Kidney epithelial cell (primary cell): ENCODE data around the gene TRIM63. TPM values are rescaled to one million over a fixed set of nuclear protein-coding genes. Genes with fewer than 3 reads are reported as not detected.

Experiments
- DNase-seq: peaks from one replicate; pipeline ENCODE4 v3.0.0-alpha.2; 2010; ENCODE audit warnings: low read depth
- H3K27me3 ChIP-seq: 2 replicates; pipeline ENCODE4 v1.6.0; 2011; ENCODE audit warnings: low read length; ENCODE audit not compliant: control insufficient read depth, insufficient read depth
- H3K36me3 ChIP-seq: 2 replicates; pipeline ENCODE4 v1.5.1; 2011; ENCODE audit warnings: low read length; ENCODE audit not compliant: control insufficient read depth, insufficient read depth
- H3K4me3 ChIP-seq: 2 replicates; pipeline ENCODE4 v1.5.1; 2011; ENCODE audit warnings: low read depth, mild to moderate bottlenecking, control low read depth, low read length
- total RNA-seq: library from RNA; depleted of rRNA; stranded (reverse); fragments of >200 nt; gene quantifications from 2 replicates; pipeline ENCODE4 v1.2.3, GENCODE V29; 2015
- TF ChIP-seq, protein P1 (sequence below): IDR thresholded peaks from 2 replicates; pipeline ENCODE4 v1.5.1; 2011; ENCODE audit warnings: mild to moderate bottlenecking, moderate library complexity, low read length, control low read depth, inconsistent platforms; ENCODE audit not compliant: insufficient read depth, poor library complexity, severe bottlenecking

Gene TRIM63
- total RNA-seq, 1 donor from 2014 or later, result not detected

DNA sequence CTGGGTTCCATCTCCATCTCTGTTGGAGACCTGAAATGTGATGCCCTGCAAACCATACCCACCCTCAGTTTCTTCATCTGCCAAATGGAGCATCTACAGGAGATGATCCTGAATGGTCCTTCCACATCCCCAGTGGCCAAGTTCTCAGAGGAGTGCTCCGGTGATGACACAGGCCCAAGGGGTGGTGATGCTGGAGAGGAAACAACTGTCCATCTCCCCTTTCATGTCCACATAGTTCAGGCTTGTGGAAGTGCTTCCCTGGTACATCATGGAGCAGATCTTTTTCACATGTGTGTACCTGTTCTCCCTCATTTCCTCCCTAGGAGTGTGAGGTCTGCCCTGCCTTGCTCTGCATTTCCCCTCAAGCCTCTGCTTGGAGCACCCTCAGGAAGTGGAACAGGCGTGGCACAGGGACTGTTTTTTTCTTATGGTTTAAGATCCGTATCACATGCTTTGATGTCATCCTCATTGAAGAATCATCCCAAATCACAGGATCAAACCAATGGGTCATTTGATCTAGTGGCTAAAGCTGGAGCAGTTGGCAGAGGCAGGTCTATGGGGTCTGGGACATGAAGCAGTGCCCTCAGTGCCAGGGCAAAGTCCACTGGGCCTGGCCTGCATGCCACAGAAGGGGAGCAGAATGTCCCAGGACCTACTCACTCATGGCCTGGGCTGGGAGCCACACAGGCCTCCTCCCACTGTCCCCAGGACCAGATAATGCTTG lies 8.2 kb upstream of the TRIM63 start:
- peaks cover 4% of the 10 kb centered on the region for H3K27me3 ChIP-seq
- TF ChIP-seq, protein P1, sequence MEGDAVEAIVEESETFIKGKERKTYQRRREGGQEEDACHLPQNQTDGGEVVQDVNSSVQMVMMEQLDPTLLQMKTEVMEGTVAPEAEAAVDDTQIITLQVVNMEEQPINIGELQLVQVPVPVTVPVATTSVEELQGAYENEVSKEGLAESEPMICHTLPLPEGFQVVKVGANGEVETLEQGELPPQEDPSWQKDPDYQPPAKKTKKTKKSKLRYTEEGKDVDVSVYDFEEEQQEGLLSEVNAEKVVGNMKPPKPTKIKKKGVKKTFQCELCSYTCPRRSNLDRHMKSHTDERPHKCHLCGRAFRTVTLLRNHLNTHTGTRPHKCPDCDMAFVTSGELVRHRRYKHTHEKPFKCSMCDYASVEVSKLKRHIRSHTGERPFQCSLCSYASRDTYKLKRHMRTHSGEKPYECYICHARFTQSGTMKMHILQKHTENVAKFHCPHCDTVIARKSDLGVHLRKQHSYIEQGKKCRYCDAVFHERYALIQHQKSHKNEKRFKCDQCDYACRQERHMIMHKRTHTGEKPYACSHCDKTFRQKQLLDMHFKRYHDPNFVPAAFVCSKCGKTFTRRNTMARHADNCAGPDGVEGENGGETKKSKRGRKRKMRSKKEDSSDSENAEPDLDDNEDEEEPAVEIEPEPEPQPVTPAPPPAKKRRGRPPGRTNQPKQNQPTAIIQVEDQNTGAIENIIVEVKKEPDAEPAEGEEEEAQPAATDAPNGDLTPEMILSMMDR, result no peak

DNA sequence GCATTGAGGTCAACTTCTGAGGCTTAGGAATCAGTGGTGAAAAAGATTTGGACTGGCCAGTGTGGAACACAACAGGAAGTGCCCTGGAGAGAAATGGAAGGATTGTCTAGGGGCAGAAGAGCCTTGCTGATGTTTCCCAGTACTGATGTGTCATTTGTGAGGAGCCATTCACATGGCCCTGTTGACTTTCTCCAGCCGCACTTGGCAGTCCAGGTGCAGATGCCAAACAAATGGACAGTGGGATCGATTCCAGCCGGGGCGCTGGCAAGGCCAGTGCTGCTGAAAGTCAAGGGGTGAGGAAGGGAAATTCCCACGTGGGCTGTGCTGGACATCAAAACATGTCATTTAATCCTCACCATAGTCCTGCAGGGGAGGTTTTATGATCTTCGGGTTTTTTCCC lies 4.9 kb upstream of the TRIM63 start:
- Histone ChIP-seq H3K27me3 (peaks cover 10% of the 10 kb centered on the region), H3K4me3 (no peak overlapping the region), H3K36me3 (no peaks in the 10 kb centered on the region)
- TF ChIP-seq, protein P1, result no peak
- DNase-seq, result no peak

More for the DNA sequence above, 8.2 kb upstream of the TRIM63 start:
- no peaks in the 10 kb centered on the region for H3K36me3 ChIP-seq
- no peak overlapping the region for H3K4me3 ChIP-seq
- no peak for DNase-seq

DNA sequence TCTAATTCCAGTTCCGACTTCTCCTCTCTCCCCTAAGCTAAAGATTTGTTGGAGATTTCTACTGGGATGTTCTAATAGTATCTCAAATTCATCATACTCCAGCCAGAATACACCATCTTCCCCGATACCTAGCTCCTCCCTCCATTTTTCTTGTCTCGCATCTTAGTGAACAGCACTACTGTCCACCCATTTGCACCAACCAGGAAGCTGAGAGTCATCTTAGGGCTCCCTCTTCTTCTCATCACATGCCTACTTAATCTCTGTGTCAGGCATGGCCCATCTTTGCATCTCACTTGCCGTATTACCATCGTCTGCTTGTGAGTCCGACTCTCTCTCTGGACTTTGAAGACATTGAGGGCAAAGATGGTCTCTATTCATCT lies 3.5 kb upstream of the TRIM63 start:
- DNase-seq, result no peak
- H3K27me3 ChIP-seq, result peaks cover 13% of the 10 kb centered on the region
- no peaks in the 10 kb centered on the region for H3K36me3 ChIP-seq
- H3K4me3 ChIP-seq, result no peak overlapping the region
- TF ChIP-seq, protein P1, result no peak

DNA sequence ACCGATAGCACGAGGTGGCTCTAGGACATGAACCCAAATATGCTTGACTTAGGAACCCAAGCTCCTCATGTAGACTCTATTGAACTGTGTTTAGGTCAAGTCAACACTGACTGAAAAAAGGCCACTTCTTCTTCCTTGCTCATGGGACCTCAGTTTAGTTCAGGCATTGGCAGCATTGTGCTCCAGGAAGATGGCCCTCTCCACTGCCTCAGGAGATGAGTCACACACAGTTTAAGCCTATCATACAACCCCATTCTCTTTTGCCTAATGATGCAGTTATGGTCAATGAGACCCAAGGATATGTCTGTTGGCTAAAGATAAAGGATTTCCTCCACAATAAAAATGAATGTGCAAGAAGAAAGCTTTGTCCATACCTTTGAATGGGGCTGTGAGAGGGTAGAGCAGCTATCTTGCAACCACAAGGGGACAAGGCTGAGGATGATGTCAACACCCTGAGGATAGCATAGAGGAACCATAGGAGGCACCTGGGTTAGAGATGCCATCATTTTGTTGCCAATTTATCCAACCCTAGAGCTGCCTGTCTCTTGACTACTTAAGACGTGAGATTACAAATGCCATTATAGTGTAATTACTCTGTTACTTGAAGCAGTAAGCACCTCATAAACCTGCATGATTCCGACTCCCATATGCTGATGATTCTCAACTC lies 3.0 kb upstream of the TRIM63 start:
- TF ChIP-seq, protein P1, result no peak
- peaks cover 11% of the 10 kb centered on the region for H3K27me3 ChIP-seq
- no peaks in the 10 kb centered on the region for H3K36me3 ChIP-seq
- DNase-seq, result no peak
- H3K4me3 ChIP-seq, result no peak overlapping the region

DNA sequence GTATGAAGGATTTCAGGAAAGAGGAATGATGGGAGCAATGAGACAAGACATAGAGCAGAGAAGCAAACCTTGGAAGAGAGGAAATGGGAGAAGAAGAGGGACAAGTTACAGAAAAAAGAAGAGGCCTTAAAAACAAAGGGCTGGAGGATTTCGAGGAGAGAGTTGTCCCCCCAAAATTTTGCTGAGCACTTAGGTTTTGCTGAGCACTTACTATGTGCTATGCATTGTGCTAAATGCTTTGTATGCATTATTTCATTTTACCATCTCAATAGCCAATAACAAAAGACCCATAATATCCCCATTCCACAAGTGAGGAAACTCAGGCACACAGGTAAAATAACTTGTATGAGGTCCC lies 2.5 kb upstream of the TRIM63 start:
- Histone ChIP-seq H3K36me3 (no peaks in the 10 kb centered on the region), H3K27me3 (peaks cover 11% of the 10 kb centered on the region), H3K4me3 (no peak overlapping the region)
- no peak for DNase-seq
- TF ChIP-seq, protein P1, result no peak

DNA sequence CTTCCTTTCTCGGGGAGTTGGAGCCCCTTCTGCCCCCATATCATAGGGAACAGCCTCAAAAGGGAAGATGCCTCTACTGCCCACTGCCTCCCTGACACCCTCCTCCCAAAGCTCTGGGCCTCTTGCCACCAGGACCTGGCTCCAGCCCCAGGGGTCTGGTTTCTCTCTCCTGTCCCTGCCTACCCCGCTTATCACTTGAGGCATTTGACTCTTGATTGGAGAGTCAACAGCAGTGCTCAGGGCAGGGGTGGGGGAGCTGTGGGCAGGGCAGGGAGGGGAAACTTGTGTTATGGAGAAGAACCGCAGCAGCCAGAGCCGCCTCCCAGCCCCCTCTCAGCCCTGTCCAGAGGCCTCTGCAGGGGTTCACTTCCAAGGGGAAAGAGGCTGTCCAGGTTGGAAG lies 573 bp downstream of the TRIM63 start:
- Histone ChIP-seq H3K4me3 (no peak overlapping the region), H3K36me3 (no peaks in the 10 kb centered on the region), H3K27me3 (peaks cover 9% of the 10 kb centered on the region)
- TF ChIP-seq, protein P1, result no peak
- DNase-seq, result no peak
